ENCODE data around the gene ATP2C2.

Gene ATP2C2

GRCh38 chr16:84504420-84505248 is 136.3 kb downstream of the ATP2C2 start, which contains the start of gene MEAK7:
MEAK7 (minus strand) TSS chr16:84504659; CDS start chr16:84498086, 6,573 bp downstream.
- Histone ChIP-seq H3K27ac (replicated peaks) (peak within 1 kb of the TSS; percentile 51), H3K4me3 (replicated peaks; ENCODE audit: insufficient read depth, low read length) (peak within 1 kb of the TSS; percentile 52)
- TF ChIP-seq GABPA (IDR thresholded peaks at IDR 0.05; ENCODE audit: low read depth) (no peak), SPI1 (IDR thresholded peaks at IDR 0.05; ENCODE audit: borderline replicate concordance, low read depth) (no peak), CTCF (IDR thresholded peaks at IDR 0.05; ENCODE audit: insufficient read depth, low read length) (no peak), POLR2AphosphoS5 (IDR thresholded peaks at IDR 0.05; ENCODE audit: low read depth) (no peak), REST (IDR thresholded peaks at IDR 0.05; ENCODE audit: insufficient replicate concordance, low read depth) (no peak)

GRCh38 chr16:84505249-84506187 is 137.2 kb downstream of the ATP2C2 start:
- Histone ChIP-seq H3K27me3 (ENCODE audit: insufficient read depth, poor library complexity, severe bottlenecking) (no peaks in the 10 kb centered on the region), H3K27ac (replicated peaks) (peak overlapping the region; percentile 51), H3K4me3 (replicated peaks; ENCODE audit: insufficient read depth, low read length) (peak overlapping the region; percentile 42)
- DNase-seq (ENCODE audit: low read depth in 1 of 2, low spot score in 1 of 2) = no peak
- TF ChIP-seq CTCF (IDR thresholded peaks at IDR 0.05; ENCODE audit: insufficient read depth, low read length) = no peak
- TF ChIP-seq POLR2AphosphoS5 (IDR thresholded peaks at IDR 0.05; ENCODE audit: low read depth) = no peak
- TF ChIP-seq GABPA (IDR thresholded peaks at IDR 0.05; ENCODE audit: low read depth) = no peak
- no peak for TF ChIP-seq REST (IDR thresholded peaks at IDR 0.05; ENCODE audit: insufficient replicate concordance, low read depth)

More at GRCh38 chr16:84504420-84505248, 136.3 kb downstream of the ATP2C2 start, which contains the start of gene MEAK7:
- no peaks in the 10 kb centered on the region for H3K27me3 ChIP-seq (ENCODE audit: insufficient read depth, poor library complexity, severe bottlenecking)
- DNase-seq (ENCODE audit: low read depth in 1 of 2, low spot score in 1 of 2) = peak; percentile 91 to 94

- Histone ChIP-seq H3K27ac (replicated peaks) (peak overlapping the region; percentile 53), H3K27me3 (ENCODE audit: insufficient read depth, poor library complexity, severe bottlenecking) (no peaks in the 10 kb centered on the region), H3K4me3 (replicated peaks; ENCODE audit: insufficient read depth, low read length) (no peak overlapping the region)
- TF ChIP-seq SPI1 (IDR thresholded peaks at IDR 0.05; ENCODE audit: borderline replicate concordance, low read depth) (no peak), POLR2AphosphoS5 (IDR thresholded peaks at IDR 0.05; ENCODE audit: low read depth) (no peak), CTCF (IDR thresholded peaks at IDR 0.05; ENCODE audit: insufficient read depth, low read length) (no peak), REST (IDR thresholded peaks at IDR 0.05; ENCODE audit: insufficient replicate concordance, low read depth) (no peak), GABPA (IDR thresholded peaks at IDR 0.05; ENCODE audit: low read depth) (no peak)
- peak in 1 of 2 experiments; percentile 59 for DNase-seq (ENCODE audit: low read depth in 1 of 2, low spot score in 1 of 2)
These were observed 139.0 kb downstream of the ATP2C2 start for GRCh38 chr16:84507011-84507982.

Data from HL-60 (cell line).